HepG2 (cell line): ENCODE data around the gene HOXC10. TPM values are rescaled to one million over a fixed set of nuclear protein-coding genes. Genes with fewer than 3 reads are reported as not detected.
A peak's percentile ranks its signal among the peaks of the same experiment; 100 is the strongest.

ENCODE experiments used
- ATAC-seq: fragments of 200-7000 bp; cut with Tn5 transposase; 3 replicates; pipeline ENCODE4 v1.9.1; 2020; ENCODE audit warnings: mild to moderate bottlenecking, moderate library complexity
- BruUV-seq: library from RNA; stranded (reverse); fragments of 400-500 nt; replicated peaks from 2 replicates; lab custom pipeline; 2021; lab: Mats Ljungman, UMichigan
- CTCF ChIA-PET: fragments of 300-600 bp; formaldehyde crosslinking; extraction: SDS; loops from one replicate; lab custom pipeline; 2021; ENCODE audit warnings: low total read pairs, inconsistent platforms, low intra/inter-chr PET ratio; lab: Yijun Ruan, JAX
- POLR2A ChIA-PET: fragments of 350-600 bp; sonication (Branson Sonifier 250); formaldehyde crosslinking; loops from one replicate; lab custom pipeline; 2020; ENCODE audit warnings: antibody characterized with exemption, inconsistent platforms; lab: Yijun Ruan, JAX
- DNase-seq: peaks from one replicate; pipeline ENCODE4 v3.0.0-alpha.2; 2015; ENCODE audit warnings: low spot score
- FAIRE-seq: peaks from 3 replicates; lab custom pipeline; 2011; peaks lifted over from hg19 to GRCh38; lab: Jason Lieb, UNC
- H2AFZ ChIP-seq: one replicate; pipeline ENCODE4 v1.6.1; 2011; ENCODE audit warnings: low read length, inconsistent platforms
- H3K27ac ChIP-seq: fragments of 300-600 bp; 3 replicates; pipeline ENCODE4 v1.8.0; 2011; ENCODE audit warnings: mixed run types, mild to moderate bottlenecking, mixed read lengths, low read length, inconsistent platforms; ENCODE audit not compliant: insufficient read depth; ENCODE audit errors: extremely low read length
- H3K27me3 ChIP-seq, 2 experiments: fragments of 200-600 bp in 1 of 2; 2 replicates in 1 of 2; 3 replicates in 1 of 2; pipeline versions ENCODE4 v1.6.0 to v1.8.0; 2011; ENCODE audit warnings: low read length in 2 of 2, mild to moderate bottlenecking in 2 of 2, moderate library complexity in 2 of 2, inconsistent platforms in 1 of 2; ENCODE audit not compliant: insufficient read depth in 2 of 2, control insufficient read depth in 1 of 2
- H3K36me3 ChIP-seq, 2 experiments: fragments of 200-600 bp in 1 of 2; replicated peaks in 1 of 2; 2 replicates in 1 of 2; 3 replicates in 1 of 2; pipeline versions ENCODE4 v1.5.1 to v1.8.0; 2011; ENCODE audit warnings: low read length in 2 of 2, inconsistent platforms in 1 of 2; ENCODE audit not compliant: insufficient read depth in 2 of 2, control insufficient read depth in 1 of 2
- H3K4me1 ChIP-seq: 2 replicates; pipeline ENCODE4 v1.5.1; 2012; ENCODE audit warnings: low read length, inconsistent platforms; ENCODE audit not compliant: insufficient read depth
- H3K4me2 ChIP-seq: 2 replicates; pipeline ENCODE4 v1.6.0; 2011; ENCODE audit warnings: low read depth, low read length, inconsistent platforms
- H3K4me3 ChIP-seq, 3 experiments: fragments of 200-600 bp in 1 of 3; sonication (generic), shearing (Covaris generic) in 1 of 3; replicated peaks in 1 of 3; 2 replicates each; pipeline ENCODE4 v1.5.1; 2011 to 2016; ENCODE audit warnings: low read length in 3 of 3, inconsistent platforms in 2 of 3, low read depth in 2 of 3, mild to moderate bottlenecking in 2 of 3, control low read depth in 1 of 3, mixed read lengths in 1 of 3; ENCODE audit not compliant: insufficient read depth in 1 of 3
- H3K79me2 ChIP-seq: one replicate; pipeline ENCODE4 v1.6.1; 2011; ENCODE audit warnings: low read length, inconsistent platforms; ENCODE audit not compliant: insufficient read depth
- H3K9ac ChIP-seq: 2 replicates; pipeline ENCODE4 v1.6.0; 2011; ENCODE audit warnings: mild to moderate bottlenecking, low read depth, low read length, inconsistent platforms; ENCODE audit not compliant: insufficient read depth
- H3K9me3 ChIP-seq: 2 replicates; pipeline ENCODE4 v1.5.1; 2012; ENCODE audit warnings: mild to moderate bottlenecking, low read length
- H4K20me1 ChIP-seq: 2 replicates; pipeline ENCODE4 v1.6.0; 2011; ENCODE audit warnings: inconsistent platforms, mild to moderate bottlenecking, low read length, moderate library complexity; ENCODE audit not compliant: insufficient read depth
- FOXO1 ChIP-seq: sonication (generic); formaldehyde crosslinking; IDR thresholded peaks from 2 replicates; pipeline ENCODE4 v1.4.0; 2020; ENCODE audit warnings: missing genetic modification reagents
- HHEX ChIP-seq: IDR thresholded peaks from 2 replicates; pipeline ENCODE4 v1.6.1; 2016; ENCODE audit warnings: control low read depth
- ISX ChIP-seq: sonication (generic); formaldehyde crosslinking; conservative IDR thresholded peaks from 2 replicates; pipeline ENCODE4 v1.5.0; 2020; ENCODE audit warnings: missing genetic modification reagents
- PHF8 ChIP-seq: sonication (generic); formaldehyde crosslinking; IDR thresholded peaks from 2 replicates; pipeline ENCODE4 v1.5.0; 2020; ENCODE audit warnings: missing genetic modification reagents
- SATB2 ChIP-seq: sonication (generic); formaldehyde crosslinking; IDR thresholded peaks from 2 replicates; pipeline ENCODE4 v1.5.0; 2020; ENCODE audit warnings: missing genetic modification reagents
- YY1 ChIP-seq: IDR thresholded peaks from 2 replicates; pipeline ENCODE4 v1.6.1; 2011; ENCODE audit warnings: low read length, low read depth, moderate library complexity, mild to moderate bottlenecking; ENCODE audit not compliant: insufficient read depth, insufficient replicate concordance
- ZNF10 ChIP-seq: sonication (generic); formaldehyde crosslinking; IDR thresholded peaks from 2 replicates; pipeline ENCODE4 v1.4.0; 2020; ENCODE audit warnings: mild to moderate bottlenecking, low read depth, missing genetic modification reagents, borderline replicate concordance
- ZNF484 ChIP-seq: sonication (generic); formaldehyde crosslinking; IDR thresholded peaks from 2 replicates; pipeline ENCODE4 v1.5.1; 2020; ENCODE audit warnings: mild to moderate bottlenecking, low read depth, missing genetic modification reagents, borderline replicate concordance
- WGBS: methylation state at CpG from one replicate; pipeline ENCODE4 v1.1.6; 2017; ENCODE audit warnings: low lambda C conversion rate; 5-methylcytosine and 5-hydroxymethylcytosine counted together
- in situ Hi-C: cut with HindIII; loops from 2 replicates; pipeline ENCODE4 v1.10.0; 2017; ENCODE audit warnings: low pct_unique_long_range_greater_than_20kb; ENCODE audit not compliant: extremely low pct_ligation_motif_present
- intact Hi-C: fragments of 100-400 bp; cut with micrococcal nuclease; formaldehyde crosslinking; loops from one replicate; pipeline ENCODE4 v1.10.0; 2022; ENCODE audit not compliant: unreplicated experiment
- polyA plus RNA-seq, 8 experiments: library from polyadenylated mRNA; depleted of rRNA in 3 of 8; stranded (reverse) in 7 of 8; unstranded in 1 of 8; fragments of >200 nt; fragmentation: Illumina TruSeq in 4 of 8; extraction: Trizol in 4 of 8; gene quantifications; 2 replicates each; pipeline versions ENCODE4 v1.2.1 to v1.2.3, GENCODE V29; 2011 to 2016; ENCODE audit warnings: low read depth in 4 of 8, missing spikeins in 1 of 8, mixed read lengths in 1 of 8; ENCODE audit not compliant: insufficient read depth in 1 of 8
- total RNA-seq, 5 experiments: library from RNA; depleted of rRNA; stranded (reverse); fragments of >200 nt; fragmentation: Illumina TruSeq; extraction: Trizol; gene quantifications; 2 replicates each; pipeline ENCODE4 v1.2.3, GENCODE V29; 2016; ENCODE audit warnings: low read depth in 1 of 5

Gene HOXC10
- total and polyA plus RNA-seq, 2 of the 13 experiments (the other 11 are each of a cell fraction or from before 2014, with no cell fraction given) = not detected

DNA sequence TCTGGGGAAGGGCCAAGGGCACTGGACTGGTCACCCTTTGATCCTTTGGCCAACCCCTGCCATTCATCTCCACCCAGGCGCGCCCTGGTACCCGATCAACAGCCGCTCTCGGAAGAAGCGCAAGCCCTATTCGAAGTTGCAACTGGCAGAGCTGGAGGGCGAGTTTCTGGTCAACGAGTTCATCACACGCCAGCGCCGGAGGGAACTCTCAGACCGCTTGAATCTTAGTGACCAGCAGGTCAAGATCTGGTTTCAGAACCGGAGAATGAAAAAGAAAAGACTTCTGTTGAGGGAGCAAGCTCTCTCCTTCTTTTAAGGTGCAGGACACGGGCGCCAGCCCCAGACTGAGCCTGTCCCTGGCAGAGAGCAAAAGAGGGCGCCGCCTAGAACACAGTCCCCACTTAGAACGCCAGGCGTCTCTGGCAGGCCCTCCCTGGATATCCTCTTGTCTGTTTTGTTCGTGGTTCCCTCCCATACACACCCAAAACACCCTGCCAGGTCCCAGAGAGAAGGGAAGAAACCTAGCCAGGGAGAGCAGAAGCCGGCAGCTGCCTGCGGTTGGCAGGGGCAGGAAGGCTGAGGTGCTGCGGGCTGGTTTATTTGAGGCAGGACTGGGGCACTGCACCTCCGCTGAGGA, 28.6 kb upstream of the HOXC10 start:
- Histone ChIP-seq H3K79me2 (no peaks in the 10 kb centered on the region), H3K4me3 (no peak overlapping the region), H2AFZ (no peak overlapping the region), H3K36me3 (no peaks in the 10 kb centered on the region), H3K27ac (no peak overlapping the region), H4K20me1 (no peaks in the 10 kb centered on the region), H3K4me1 (peaks cover 7% of the 10 kb centered on the region), H3K4me2 (no peak overlapping the region), H3K9me3 (no peaks in the 10 kb centered on the region), H3K9ac (no peak overlapping the region), H3K27me3 (peaks cover 21 to 94% of the 10 kb centered on the region in 2 experiments)
- no peak for DNase-seq
- FAIRE-seq = no peak
- WGBS = 25% methylated on average over 11 of the region's 25 CpGs
- peak; percentile 26; the same call in 2 of the 3 replicates for ATAC-seq
- no peak for TF ChIP-seq ZNF10
- in situ Hi-C loops (no loop called here), intact Hi-C loops (no loop called here)
- ChIA-PET CTCF (no interaction called here), POLR2A (no interaction called here)
- no TSS peak for BruUV-seq

- no peak overlapping the region for H3K4me3 ChIP-seq
- DNase-seq (no peak), FAIRE-seq (no peak), ATAC-seq (no peak)
- H2AFZ ChIP-seq = no peak overlapping the region
- no peaks in the 10 kb centered on the region for H3K36me3 ChIP-seq
- H3K27ac ChIP-seq = no peak overlapping the region
- no peak overlapping the region for H3K4me2 ChIP-seq
- no TSS peak for BruUV-seq
- whole genome bisulfite sequencing = 19% methylated on average over 7 of the region's 11 CpGs
- H3K27me3 ChIP-seq = peaks cover 20 to 94% of the 10 kb centered on the region in 2 experiments
- POLR2A ChIA-PET = no interaction called here
- in situ Hi-C loops (no loop called here), intact Hi-C loops (no loop called here)
- H3K4me1 ChIP-seq = peaks cover 5% of the 10 kb centered on the region; the same call in 1 of the 2 replicates
- no peaks in the 10 kb centered on the region for H4K20me1 ChIP-seq
- no peaks in the 10 kb centered on the region for H3K9me3 ChIP-seq
- no peaks in the 10 kb centered on the region for H3K79me2 ChIP-seq
- TF ChIP-seq ISX = no peak
- no peak for TF ChIP-seq YY1
- no peak for TF ChIP-seq PHF8 (CRISPR knock-in tag)
- no peak for TF ChIP-seq FOXO1 (CRISPR knock-in tag)
- no peak for TF ChIP-seq SATB2 (CRISPR knock-in tag)
- TF ChIP-seq ZNF484 (CRISPR knock-in tag) = no peak
- no peak for TF ChIP-seq HHEX (CRISPR knock-in tag)
- TF ChIP-seq, all 625 proteins: peak for 0
- H3K9ac ChIP-seq = no peak overlapping the region
- CTCF ChIA-PET = no interaction called here
Measured at GRCh38 chr12:53956914-53957536, 27.9 kb upstream of the HOXC10 start.
